Measurements from ENCODE around the gene CMIP.

The CMIP gene

GRCh38 chr16:81700071-81700779 lies 255.6 kb downstream of the CMIP start:
- no peak overlapping the region for H3K4me3 ChIP-seq (ENCODE audit: low read depth, low read length)
- DNase-seq (ENCODE audit: low read depth): no peak
- no peak for TF ChIP-seq CTCF (IDR thresholded peaks at IDR 0.05; ENCODE audit: insufficient read depth, low read depth, low read length, missing control alignments)

GRCh38 chr16:81700780-81701165 lies 256.2 kb downstream of the CMIP start:
- no peak for TF ChIP-seq CTCF (IDR thresholded peaks at IDR 0.05; ENCODE audit: insufficient read depth, low read depth, low read length, missing control alignments)
- no peak for DNase-seq (ENCODE audit: low read depth)
- H3K4me3 ChIP-seq (ENCODE audit: low read depth, low read length): no peak overlapping the region

- no peak for TF ChIP-seq CTCF (IDR thresholded peaks at IDR 0.05; ENCODE audit: insufficient read depth, low read depth, low read length, missing control alignments)
- DNase-seq (ENCODE audit: low read depth): no peak
- no peak overlapping the region for H3K4me3 ChIP-seq (ENCODE audit: low read depth, low read length)
Observed at GRCh38 chr16:81701296-81701970, 256.8 kb downstream of the CMIP start.

GRCh38 chr16:81702506-81702905 lies 257.9 kb downstream of the CMIP start:
- no peak overlapping the region for H3K4me3 ChIP-seq (ENCODE audit: low read depth, low read length)
- TF ChIP-seq CTCF (IDR thresholded peaks at IDR 0.05; ENCODE audit: insufficient read depth, low read depth, low read length, missing control alignments): no peak
- no peak for DNase-seq (ENCODE audit: low read depth)

- no peak overlapping the region for H3K4me3 ChIP-seq (ENCODE audit: low read depth, low read length)
- TF ChIP-seq CTCF (IDR thresholded peaks at IDR 0.05; ENCODE audit: insufficient read depth, low read depth, low read length, missing control alignments): no peak
- no peak for DNase-seq (ENCODE audit: low read depth)
Observed at GRCh38 chr16:81703177-81704155, 258.9 kb downstream of the CMIP start.

- no peak overlapping the region for H3K4me3 ChIP-seq (ENCODE audit: low read depth, low read length)
- DNase-seq (ENCODE audit: low read depth): no peak
- TF ChIP-seq CTCF (IDR thresholded peaks at IDR 0.05; ENCODE audit: insufficient read depth, low read depth, low read length, missing control alignments): no peak
Observed at GRCh38 chr16:81705261-81705660, 260.7 kb downstream of the CMIP start.

Measured in GM12865 (cell line).